Measurements from ENCODE around the gene ADARB2.
"Not testable (repeated sequence)": the region's sequence is repeated elsewhere in the genome, so short reads cannot be mapped to it uniquely, and the experiment has no call there.

DNA sequence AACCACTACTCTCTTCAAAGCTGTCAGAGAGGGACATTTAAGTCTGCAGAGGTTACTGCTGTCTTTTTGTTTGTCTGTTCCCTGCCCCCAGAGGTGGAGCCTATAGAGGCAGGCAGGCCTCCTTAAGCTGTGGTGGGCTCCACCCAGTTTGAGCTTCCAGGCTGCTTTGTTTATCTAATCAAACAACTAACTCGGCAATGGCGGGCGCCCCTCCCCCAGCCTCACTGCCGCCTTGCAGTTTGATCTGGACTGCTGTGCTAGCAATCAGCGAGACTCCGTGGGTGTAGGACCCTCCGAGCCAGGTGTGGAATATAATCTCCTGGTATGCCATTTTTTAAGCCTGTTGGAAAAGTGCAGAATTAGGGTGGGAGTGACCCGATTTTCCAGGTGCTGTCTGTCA, 510.4 kb downstream of the ADARB2 start:
- not testable (repeated sequence) for TF ChIP-seq CTCF, POLR2A (IDR thresholded peaks at IDR 0.05)

Data from testis (tissue), 2 donors.